ENCODE data around the gene LZTR1. TPM values are rescaled to one million over a fixed set of nuclear protein-coding genes. Genes with fewer than 3 reads are reported as not detected.
A peak's percentile ranks its signal among the peaks of the same experiment; 100 is the strongest.

LZTR1 gene
- total and polyA plus RNA-seq, 2 of the 4 experiments (the other 2 are of a cell fraction) = 22.8 to 41.3 TPM

- no peaks in the 10 kb centered on the region for H3K9me3 ChIP-seq (ENCODE audit: control insufficient read depth, insufficient read depth, low read length)
- no peak overlapping the region for H3K4me3 ChIP-seq (ENCODE audit: insufficient read depth, low read depth, low read length)
- H2AK5ac ChIP-seq (ENCODE audit: low read depth, low read length) = peak overlapping the region; percentile 88; the same call in 1 of the 2 replicates
- TF ChIP-seq MAFK (IDR thresholded peaks at IDR 0.05; ENCODE audit: low read depth, low read length) (no peak), FOS (IDR thresholded peaks at IDR 0.05; ENCODE audit: low read depth, low read length) (no peak), CEBPB (IDR thresholded peaks at IDR 0.05; ENCODE audit: low read depth, low read length) (no peak), SMC3 (IDR thresholded peaks at IDR 0.05; ENCODE audit: low read depth, low read length) (no peak), USF2 (IDR thresholded peaks at IDR 0.05; ENCODE audit: low read depth, low read length) (no peak), CHD1 (IDR thresholded peaks at IDR 0.05; ENCODE audit: low read depth, low read length) (no peak), CTCF (conservative IDR thresholded peaks at IDR 0.05; ENCODE audit: low read depth, low read length) (no peak), RCOR1 (IDR thresholded peaks at IDR 0.05; ENCODE audit: insufficient replicate concordance, low read length) (no peak), MAZ (IDR thresholded peaks at IDR 0.05; ENCODE audit: borderline replicate concordance, low read depth, low read length) (no peak), MXI1 (IDR thresholded peaks at IDR 0.05; ENCODE audit: borderline replicate concordance, low read depth, low read length) (no peak), BHLHE40 (IDR thresholded peaks at IDR 0.05; ENCODE audit: low read depth, low read length) (no peak), POLR2A (IDR thresholded peaks at IDR 0.05; ENCODE audit: low read depth, low read length) (no peak), ELK1 (IDR thresholded peaks at IDR 0.05; ENCODE audit: borderline replicate concordance, low read depth, low read length) (no peak), NFE2L2 (IDR thresholded peaks at IDR 0.05; ENCODE audit: low read depth, low read length) (no peak), RAD21 (IDR thresholded peaks at IDR 0.05; ENCODE audit: low read length) (no peak), RFX5 (IDR thresholded peaks at IDR 0.05; ENCODE audit: low read depth, low read length) (no peak)
- H3K79me1 ChIP-seq (ENCODE audit: low read depth in 1 of 2, low read length in 2 of 2) = peaks cover 19 to 41% of the 10 kb centered on the region in 2 experiments
- H3K4me1 ChIP-seq (ENCODE audit: control insufficient read depth, insufficient read depth, low read length) = peaks cover 15% of the 10 kb centered on the region
- DNase-seq (no peak), ATAC-seq (ENCODE audit: low read depth) (no peak)
- no peak overlapping the region for H2BK20ac ChIP-seq (ENCODE audit: low read depth, low read length)
- H4K91ac ChIP-seq (ENCODE audit: insufficient read depth, low read depth, low read length) = no peak overlapping the region; the same call in 1 of the 2 replicates
- peak overlapping the region; percentile 73 for H2AK9ac ChIP-seq (replicated peaks; ENCODE audit: low read depth, low read length, poor library complexity)
- in situ Hi-C loops (cut with MboI; ENCODE audit: low sequenced_read_pairs) = no loop called here
- no peak overlapping the region for H3K18ac ChIP-seq (ENCODE audit: low read depth, low read length)
- H3K9ac ChIP-seq (ENCODE audit: low read depth, low read length) = no peak overlapping the region
- dilution Hi-C loops (cut with HindIII; ENCODE audit: low sequenced_read_pairs, unreplicated experiment) = no loop called here
- 0 out of 4 replicates have a peak overlapping the region, but pooled peaks of 1 of the 2 experiments have one; percentile 24 for H4K8ac ChIP-seq (ENCODE audit: low read depth in 2 of 2, low read length in 2 of 2)
- H2BK120ac ChIP-seq (ENCODE audit: low read depth, low read length) = no peak overlapping the region
- no peak overlapping the region for H3K4ac ChIP-seq (ENCODE audit: low read depth, low read length)
- H2AFZ ChIP-seq (replicated peaks; ENCODE audit: low read length, poor library complexity) = no peak overlapping the region
- H2BK15ac ChIP-seq (ENCODE audit: low read depth, low read length) = no peak overlapping the region
- intact Hi-C loops (cut with micrococcal nuclease) = no loop called here
- H3K14ac ChIP-seq (replicated peaks; ENCODE audit: low read depth, low read length) = no peak overlapping the region
- H3K4me2 ChIP-seq (ENCODE audit: low read depth, low read length) = 0 out of 2 replicates have a peak overlapping the region, but pooled peaks have one; percentile 19
- H2BK5ac ChIP-seq (ENCODE audit: low read depth, low read length, poor library complexity, severe bottlenecking) = no peak overlapping the region
- H3K27ac ChIP-seq (ENCODE audit: insufficient read depth, low read length) = no peak overlapping the region
- H4K20me1 ChIP-seq (ENCODE audit: insufficient read depth, low read length) = peaks cover 9% of the 10 kb centered on the region; the same call in 1 of the 2 replicates
- peaks cover 13% of the 10 kb centered on the region; the same call in 1 of the 2 replicates for H3K36me3 ChIP-seq (ENCODE audit: control insufficient read depth, insufficient read depth, low read length)
- ChIA-PET POLR2A (ENCODE audit: unreplicated experiment) (no interaction called here), CTCF (no interaction called here)
- H3K27me3 ChIP-seq (ENCODE audit: control insufficient read depth, insufficient read depth, low read length) = no peaks in the 10 kb centered on the region
- WGBS, 2 experiments (ENCODE audit: extremely low coverage in 2 of 2, insufficient read length in 1 of 2) = no CpG with 5 or more reads among the region's 4 CpGs
- no peak overlapping the region for H3K23ac ChIP-seq (ENCODE audit: low read depth, low read length)
- H3K56ac ChIP-seq (ENCODE audit: extremely low read depth, insufficient read depth, low read length) = no peak overlapping the region
- no peak overlapping the region for H4K5ac ChIP-seq (ENCODE audit: low read depth, low read length)
- no TSS peak for BruUV-seq (replicated peaks)
- H3K9me1 ChIP-seq (ENCODE audit: insufficient read depth, low read length) = peaks cover 13% of the 10 kb centered on the region
Measured at GRCh38 chr22:21003782-21004181, 21.7 kb downstream of the LZTR1 start.
